Activated T-helper 1 cell treated with Interleukin-2 at 50 U/mL for 16 hours (primary cell): ENCODE measurements around the gene SUPT16H.
A peak's percentile ranks its signal among the peaks of the same experiment; 100 is the strongest.
"Not testable (repeated sequence)": the region's sequence is repeated elsewhere in the genome, so short reads cannot be mapped to it uniquely, and the experiment has no call there.

Source experiments
- DNase-seq: peaks from one replicate; pipeline ENCODE4 v3.0.0-alpha.2; 2020; ENCODE audit warnings: low read depth

SUPT16H gene

DNA sequence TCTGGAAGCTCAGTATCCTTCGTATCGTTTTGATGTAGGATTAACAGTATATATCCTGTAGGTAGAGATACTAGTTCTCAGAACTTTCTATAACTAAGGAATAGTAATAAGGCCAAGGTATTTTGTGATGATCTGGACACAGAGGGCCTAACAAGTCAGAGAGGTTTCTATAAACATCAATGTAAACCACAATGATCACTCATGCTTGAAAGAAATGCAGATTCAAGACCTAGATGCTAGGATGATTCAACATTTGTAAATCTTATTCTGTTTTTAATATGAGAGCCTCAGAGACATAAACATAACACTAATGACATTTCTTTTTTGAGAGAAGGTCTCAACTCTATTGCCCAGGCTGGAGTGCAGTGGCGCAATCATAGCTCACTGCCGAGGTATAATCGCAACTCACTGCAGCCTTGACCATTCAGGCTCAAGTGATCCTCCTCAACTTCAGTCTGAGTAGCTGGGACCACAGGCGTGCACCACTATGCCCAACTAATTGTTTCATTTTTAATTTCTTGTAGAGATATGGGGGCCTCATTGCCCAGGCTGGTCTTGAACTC, 16.2 kb downstream of the SUPT16H start:
- DNase-seq: no peak

DNA sequence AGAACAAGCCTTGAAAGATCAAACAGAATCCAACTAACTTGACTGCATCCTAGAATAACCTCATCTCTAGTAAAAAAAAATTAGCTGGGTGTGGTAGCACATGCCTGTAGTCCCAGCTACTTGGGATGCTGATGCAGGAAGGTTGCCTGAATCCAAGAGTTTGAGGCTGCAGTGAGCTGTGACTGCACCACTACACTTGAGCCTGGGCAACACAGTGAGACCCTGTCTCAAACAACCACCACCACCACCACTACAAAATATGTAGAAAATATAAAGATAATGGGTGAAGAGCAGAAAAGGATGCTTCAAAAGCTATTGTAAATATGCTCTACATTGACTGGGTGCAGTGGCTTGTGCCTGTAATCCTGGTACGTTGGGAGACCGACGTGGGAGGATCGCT, 27.3 kb downstream of the SUPT16H start:
- no peak for DNase-seq

DNA sequence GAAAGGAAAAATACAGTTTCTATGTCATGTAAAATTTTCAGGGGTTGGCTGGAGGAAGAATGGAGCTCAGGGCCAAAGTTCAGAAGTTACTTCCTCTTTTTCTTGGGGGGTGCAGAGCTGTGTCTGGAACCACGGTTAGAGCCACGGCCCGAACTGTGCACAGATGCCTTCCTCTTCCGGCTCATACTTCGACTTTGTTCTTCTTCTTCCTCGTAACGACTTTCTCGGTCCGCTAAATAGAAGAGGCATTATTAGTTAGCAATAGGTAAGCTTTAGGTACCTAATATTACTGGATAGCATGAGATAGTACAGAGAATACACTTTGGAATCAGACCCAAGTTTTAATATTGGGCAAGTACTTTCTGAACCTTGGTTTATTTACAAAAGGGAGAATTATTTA, 31.2 kb downstream of the SUPT16H start:
- no peak for DNase-seq

DNA sequence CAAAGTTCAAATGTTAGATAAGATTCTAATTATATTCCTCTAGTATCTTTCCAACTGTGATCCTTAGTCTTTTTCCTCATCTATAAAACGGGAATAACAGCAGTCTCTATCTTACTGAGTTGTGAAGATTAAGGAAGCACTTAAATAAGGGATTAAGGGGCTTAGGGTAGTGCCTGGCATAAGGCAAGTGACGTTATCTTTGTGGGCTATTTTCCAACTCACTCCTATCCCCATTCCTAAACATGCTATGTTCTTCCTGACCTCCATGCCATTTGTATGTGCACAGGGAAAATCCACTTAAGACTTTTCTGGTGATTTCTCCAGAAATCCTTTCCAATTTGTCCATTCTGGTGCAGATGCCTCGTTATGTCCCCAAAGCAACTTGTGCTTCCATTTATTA, 33.3 kb downstream of the SUPT16H start:
- no peak for DNase-seq

DNA sequence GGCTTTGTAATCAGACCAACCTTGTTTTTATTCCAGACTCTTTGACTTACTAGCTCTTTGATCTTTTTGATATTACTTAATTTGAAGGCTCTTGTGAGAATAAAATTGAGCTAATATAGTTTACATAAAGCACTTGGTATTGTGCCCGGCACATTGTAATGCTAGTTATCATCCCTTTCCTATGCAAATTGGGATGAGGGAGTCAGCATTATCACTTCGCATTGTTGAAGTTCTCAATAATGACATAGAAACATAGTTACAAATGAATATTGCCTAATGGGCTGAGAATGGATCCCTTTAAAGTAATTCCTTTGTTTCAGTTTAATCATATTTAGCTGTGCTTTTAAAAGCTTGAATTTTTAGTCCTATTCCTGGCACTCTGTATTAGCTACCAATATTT, 36.6 kb downstream of the SUPT16H start:
- DNase-seq: no peak

DNA sequence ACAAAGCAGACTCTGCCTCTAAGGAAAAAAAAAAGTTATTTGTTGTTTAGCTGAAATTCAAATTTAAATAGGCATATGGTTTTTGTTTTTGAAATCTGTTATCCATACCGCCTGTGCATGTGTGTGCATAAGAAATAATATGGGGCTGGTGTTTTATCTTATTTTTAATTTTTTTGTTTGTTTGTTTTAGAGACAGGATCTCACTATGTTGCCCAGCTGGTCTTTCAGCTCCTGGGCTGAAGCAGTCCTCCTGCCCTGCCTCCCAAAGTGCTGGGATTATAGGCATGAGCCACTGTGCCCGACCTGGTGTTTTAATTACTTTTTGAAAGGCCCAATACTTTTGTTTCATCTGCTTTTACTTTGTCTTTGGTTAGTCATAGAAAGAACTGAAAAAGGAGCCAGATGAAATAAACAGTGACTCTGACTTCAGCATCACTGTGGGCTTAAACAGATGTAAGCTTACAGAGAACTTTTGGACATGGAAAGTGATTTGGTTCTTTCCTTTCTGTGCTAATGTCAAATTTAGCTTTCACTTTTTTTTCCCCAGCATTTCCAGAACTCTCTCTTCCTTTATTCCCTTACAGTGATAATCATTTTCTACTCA, 37.2 kb downstream of the SUPT16H start:
- DNase-seq: no peak

DNA sequence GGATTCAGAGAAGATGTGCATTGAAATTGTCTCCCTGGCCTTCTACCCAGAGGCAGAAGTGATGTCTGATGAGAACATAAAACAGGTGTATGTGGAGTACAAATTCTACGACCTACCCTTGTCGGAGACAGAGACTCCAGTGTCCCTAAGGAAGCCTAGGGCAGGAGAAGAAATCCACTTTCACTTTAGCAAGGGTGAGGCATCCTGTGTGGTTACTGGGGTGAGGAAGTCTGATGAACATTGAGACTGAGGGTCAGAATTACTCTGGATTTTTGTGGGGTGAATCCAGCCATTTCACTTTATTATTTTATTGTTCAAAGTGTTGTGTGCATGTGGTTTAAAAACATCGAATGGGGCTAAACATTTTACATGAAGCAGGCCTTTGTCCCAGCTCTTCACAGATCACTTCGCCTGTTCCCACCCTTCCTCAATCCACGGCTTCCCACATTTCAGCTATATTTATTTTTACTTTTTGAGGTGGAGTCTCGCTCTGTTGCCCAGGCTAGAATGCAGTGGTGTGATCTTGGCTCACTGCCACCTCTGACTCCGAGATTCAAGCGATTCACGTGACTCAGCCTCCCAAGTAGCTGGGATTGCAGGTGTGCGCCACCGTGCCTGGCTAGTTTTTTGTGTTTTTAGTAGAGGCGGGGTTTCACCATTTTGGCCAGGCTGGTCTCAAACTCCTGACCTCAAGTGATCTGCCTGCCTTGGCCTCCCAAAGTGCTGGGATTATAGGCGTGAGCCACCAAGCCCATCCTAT, 40.6 kb downstream of the SUPT16H start:
- DNase-seq: no peak

DNA sequence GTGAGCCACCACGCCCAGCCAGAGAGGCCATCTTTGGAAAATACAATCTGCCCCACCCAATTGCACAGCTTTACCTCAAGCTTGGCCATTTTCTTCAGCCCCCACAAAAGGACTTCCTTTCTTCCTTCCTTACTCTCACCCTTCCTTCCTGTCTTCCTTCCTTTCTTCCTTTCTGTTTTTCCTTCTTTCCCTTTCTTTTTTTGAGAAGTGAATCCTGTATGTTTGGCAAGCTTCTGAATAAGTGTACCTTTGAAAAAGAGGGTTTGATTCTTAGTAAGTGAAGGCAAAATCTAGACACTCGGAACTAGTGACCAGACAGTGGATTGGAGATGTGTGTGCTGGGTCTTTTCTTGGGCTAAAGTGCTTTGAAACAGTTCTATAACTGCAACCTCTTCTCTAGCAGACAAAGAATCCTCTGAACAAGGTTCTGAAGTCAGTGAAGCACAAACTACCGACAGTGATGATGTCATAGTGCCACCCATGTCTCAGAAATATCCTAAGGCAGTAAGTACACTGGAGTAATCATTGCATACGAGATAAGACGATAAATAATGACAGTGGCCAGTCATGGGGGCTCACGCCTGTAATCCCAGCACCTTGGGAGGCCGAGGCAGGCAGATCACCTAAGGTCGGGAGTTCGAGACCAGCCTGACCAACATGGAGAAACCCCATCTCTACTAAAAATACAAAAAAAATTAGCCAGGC, 49.5 kb downstream of the SUPT16H start:
- no peak for DNase-seq

DNA sequence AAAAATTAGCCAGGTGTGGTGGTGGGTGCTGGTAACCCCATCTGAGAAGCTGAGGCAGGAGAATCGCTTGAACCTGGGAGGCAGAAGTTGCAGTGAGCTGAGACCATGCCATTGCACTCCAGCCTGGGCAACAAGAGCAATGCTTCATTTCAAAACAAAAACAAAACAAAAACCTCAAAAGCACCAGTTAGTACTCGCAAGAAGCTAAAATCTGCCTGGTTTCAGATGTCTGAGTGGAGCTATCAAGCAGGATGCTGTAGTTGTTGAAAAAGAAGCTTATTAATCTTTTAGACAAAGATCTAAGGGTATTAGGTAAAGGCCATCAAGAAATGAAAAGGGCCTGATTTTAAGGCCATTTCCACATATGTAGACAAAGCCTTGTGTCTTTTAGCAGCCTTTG, 50.9 kb downstream of the SUPT16H start:
- no peak for DNase-seq

DNA sequence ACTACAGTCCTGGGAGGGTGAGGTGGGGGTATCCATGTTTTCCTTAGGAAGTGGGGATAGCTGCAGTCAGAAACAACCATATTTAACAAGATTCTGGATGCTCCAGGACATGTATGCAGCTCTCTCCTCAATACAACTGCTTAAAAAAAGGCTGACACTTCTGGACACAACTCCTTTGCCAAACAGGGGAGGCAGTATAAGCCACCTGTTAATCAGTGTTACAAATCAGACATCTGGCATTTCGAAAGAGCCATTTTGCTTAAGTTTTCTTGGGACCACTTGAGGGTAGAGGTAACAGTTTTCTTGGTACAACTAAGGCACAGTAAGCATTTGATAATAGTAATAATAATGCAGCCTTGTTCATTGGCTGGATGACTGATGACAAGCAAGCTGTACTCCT, 56.8 kb downstream of the SUPT16H start:
- DNase-seq: no peak

DNA sequence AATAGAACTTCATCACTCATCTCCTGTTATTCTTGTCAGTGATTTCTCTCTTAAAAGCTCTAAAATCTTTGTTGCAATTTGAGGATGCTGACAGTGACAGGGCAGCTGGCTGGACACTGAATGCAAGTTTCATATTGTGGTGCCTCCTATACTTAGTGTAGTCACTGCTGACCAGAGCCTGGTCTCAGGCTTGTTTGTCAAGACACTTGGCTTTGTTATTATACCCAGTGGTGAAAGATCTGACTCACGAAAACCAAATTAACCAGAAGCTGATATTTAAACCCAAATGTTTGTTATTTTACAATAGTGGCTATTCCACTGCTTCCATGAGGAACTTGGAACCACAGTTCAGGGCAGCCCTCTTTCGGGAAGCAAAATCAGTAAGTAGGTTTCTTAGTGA, 61.1 kb downstream of the SUPT16H start:
- DNase-seq: no peak

DNA sequence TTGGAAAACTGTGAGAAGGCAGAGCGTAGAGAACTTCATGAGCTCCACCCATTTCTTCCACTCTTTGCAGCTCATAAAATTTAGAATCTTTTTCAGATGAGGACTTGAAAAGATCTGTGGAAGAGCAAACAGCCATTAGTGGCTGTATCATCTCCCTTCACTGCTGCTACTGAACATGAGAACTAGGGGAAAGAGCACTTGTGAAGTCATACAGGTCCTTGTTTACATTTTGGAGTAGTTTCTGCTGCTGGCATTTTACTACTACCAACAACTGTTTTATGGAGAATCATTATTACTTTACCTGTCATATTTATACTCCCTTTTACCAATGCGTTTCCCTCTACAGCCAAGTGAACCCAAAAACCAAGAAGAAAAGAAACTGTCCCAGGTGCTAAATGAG, 62.9 kb downstream of the SUPT16H start:
- no peak for DNase-seq

DNA sequence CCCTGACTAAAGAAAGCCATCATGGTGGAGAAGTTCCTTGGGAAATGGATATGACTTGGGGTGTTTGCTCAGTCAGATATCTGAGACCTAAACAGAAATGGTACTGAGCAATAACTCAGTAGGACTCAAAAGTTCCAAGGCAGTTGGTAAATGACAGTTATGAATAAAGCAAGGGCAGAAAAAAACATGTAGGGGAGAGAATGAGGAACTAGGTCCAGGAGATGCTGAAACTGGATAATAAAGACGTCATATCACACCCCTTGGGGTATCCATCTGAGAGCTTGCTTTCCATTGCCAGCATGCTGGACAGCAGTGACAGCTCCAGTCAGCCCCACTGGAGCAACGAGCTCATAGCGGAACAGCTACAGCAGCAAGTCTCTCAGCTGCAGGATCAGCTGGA, 66.4 kb downstream of the SUPT16H start:
- DNase-seq: no peak

DNA sequence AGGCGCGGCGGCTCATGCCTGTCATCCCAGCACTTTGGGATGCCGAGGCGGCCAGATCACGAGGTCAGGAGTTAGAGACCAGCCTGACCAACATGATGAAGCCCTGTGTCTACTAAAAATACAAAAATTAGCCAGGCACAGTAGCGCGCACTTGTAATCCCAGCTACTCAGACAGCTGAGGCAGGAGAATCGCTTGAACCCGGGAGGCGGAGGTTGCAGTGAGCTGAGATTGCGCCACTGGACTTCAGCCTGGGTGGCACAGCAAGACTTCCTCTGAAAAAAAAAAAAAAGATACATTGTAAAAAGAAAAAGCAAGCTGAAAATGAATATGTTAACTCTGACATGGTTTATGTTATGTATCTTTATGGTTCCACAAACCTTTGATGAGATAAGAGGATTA, 70.3 kb downstream of the SUPT16H start:
- DNase-seq: no peak

DNA sequence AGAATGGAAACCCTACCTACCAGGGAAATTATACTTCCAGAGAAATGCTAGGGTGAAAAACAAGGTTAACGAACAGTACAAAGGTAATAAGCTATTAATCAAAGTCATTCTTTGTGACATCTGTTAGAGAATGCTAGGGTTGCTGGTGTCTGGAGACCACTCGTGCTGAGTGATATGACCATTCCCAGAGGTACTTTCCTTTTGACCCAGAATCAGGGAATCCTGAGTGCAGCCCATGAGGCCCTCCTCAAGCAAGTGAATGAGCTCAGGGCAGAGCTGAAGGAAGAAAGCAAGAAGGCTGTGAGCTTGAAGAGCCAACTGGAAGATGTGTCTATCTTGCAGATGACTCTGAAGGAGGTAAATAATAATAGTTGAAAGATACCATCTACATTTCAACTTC, 72.2 kb downstream of the SUPT16H start:
- no peak for DNase-seq

DNA sequence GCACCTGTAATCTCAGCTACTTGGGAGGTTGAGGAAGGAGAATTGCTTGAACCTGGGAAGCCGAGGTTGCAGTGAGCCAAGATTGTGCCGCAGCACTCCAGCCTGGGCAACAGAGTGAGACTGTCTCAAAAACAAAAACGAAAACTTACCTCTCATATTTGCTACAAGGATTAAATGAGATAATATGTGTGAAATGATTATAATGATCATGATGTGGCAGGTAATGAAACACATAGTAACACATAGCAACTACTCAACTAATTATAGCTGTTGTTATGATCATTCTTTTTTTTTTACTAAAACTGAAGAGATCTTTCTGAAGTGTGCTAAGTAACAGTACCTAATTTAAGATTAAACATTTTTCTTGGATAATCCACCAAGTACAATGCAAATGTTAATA, 73.9 kb downstream of the SUPT16H start:
- no peak for DNase-seq

DNA sequence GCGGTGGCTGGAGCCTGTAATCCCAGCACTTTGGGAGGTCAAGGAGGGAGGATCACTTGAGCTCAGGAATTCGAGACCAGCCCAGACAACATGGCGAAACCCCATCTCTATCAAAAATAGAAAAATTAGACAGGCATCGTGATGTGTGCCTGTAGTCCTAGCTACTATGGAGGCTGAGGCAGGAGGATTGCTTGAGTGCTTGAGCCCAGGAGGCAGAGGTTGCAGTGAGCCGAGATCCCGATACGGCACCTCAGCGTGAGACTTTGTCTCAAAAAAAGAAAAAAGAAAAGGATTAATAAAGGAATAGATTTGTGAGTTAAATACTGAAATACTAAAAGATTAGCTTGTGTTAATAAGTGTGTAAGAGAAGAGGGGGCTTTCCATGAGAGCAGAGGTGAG, 74.6 kb downstream of the SUPT16H start:
- no peak for DNase-seq

DNA sequence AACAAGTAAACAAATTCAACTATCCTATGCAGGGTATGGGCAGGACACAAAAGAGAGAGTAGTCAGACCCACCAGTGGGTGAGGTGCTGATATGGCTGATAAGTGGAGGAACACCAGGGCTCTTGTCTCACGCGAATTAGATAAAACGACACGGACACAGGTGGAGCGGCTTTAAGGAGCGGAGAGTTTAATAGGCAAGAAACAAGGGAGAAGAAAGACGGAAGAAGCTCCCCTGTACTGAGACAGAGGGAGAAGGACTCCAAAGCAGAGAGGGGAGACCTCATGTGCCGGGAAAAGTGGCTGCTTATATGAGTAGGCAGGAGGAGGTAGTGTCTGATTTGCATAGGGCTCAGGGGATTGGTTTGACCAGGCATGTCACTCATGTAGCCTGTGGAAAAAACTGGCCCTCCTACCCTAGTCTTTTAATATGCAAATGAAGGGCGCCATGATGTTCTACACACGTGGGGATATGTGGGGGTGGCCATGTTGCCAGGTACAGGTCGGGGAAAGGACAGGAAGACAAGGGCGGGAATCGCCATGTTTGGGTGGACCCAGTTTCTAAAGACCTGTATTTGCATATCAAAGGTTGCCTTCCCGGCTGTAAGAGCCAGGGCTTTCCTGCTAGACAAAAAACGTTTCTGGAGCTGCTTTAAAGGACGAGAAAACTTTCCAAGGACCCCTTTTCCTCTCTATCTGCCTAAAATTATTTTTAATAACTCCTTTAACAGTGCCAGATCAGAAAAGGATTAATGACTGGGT, 75.2 kb downstream of the SUPT16H start:
- DNase-seq: peak; percentile 55

DNA sequence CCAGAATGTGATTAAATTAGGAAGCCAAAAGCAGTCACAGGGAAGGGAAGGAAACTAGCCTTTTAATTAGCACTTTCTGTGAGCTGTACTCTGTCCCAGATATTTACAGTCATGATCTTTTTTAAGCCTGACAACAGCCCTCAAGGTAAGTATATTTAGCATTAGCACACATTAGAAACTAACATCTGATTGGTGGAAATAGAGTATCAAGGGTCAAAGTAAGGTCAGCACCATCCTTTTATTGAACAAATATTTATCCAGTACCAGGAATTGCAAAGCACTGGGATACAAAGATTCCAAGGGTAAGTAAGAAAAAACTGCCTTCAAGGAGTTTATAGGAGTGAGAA, 75.7 kb downstream of the SUPT16H start:
- DNase-seq: no peak

DNA sequence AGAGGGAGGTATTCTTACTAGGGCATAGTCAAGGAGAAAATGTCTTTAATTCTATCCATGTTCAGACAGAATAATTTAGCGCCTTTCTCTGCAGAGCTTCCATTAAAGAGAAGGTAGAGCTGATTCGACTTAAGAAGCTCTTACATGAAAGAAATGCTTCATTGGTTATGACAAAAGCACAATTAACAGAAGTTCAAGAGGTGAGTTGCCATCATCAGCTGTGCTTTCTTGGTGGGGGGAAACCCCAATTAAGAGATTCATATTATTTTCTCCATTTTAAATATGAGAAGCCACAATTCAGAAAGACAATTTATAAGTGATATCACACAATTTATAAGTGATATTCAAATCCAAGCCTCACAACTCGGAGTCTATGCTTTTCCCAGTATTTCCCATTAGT, 76.2 kb downstream of the SUPT16H start:
- DNase-seq: no peak

DNA sequence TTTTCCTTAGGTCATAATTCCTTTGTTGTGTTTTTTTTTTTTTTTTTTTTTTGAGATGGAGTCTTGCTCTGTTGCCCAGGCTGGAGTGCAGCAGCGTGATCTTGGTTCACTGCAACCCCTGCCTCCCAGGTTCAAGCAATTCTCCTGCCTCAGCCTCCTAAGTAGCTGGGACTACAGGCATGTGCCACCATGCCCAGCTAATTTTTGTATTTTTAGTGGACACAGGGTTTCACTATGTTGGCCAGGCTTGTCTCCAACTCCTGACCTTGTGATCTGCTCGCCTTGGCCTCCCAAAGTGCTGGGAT, 81.0 kb downstream of the SUPT16H start:
- DNase-seq: not testable (repeated sequence)

DNA sequence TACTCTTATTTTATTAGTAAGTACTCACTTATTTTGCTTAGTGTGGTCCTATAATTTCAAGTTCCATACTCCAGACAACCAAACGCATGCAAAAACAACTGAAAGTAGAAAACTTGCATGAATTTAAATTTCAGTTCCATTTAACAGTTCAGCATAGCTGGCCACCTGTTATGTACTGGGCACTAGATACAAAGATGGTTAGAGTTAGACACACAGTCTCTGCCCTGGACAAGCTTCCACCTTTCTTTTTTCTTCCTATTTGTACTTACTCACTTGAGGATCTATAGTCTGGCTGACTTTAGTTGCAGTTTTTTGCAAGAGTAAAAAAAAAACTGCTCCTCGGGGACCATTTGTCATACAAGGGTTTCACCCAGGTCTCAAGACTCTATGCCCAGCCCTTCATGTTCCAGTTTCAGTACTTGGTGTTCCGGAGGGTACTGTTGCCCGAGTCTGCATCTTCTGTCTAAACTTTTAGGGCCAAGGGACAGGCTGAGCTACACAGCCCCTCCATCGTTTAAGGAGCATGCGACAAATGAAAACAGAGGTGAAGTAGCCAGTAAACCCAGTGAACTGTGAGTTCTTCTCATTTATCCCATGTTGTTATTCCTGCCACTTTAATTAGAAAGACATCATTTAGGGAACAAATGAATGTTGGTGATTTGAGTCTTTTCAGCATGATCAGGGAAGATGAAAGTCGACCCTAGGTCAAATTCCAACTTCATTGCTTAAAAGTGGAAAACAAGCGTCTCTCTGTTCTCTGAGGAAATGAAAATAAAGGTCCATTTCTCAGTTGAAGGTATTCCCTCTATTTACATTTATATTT, 81.6 kb downstream of the SUPT16H start:
- no peak for DNase-seq
